Measurements from ENCODE around the gene AP2A1.

AP2A1 gene

DNA sequence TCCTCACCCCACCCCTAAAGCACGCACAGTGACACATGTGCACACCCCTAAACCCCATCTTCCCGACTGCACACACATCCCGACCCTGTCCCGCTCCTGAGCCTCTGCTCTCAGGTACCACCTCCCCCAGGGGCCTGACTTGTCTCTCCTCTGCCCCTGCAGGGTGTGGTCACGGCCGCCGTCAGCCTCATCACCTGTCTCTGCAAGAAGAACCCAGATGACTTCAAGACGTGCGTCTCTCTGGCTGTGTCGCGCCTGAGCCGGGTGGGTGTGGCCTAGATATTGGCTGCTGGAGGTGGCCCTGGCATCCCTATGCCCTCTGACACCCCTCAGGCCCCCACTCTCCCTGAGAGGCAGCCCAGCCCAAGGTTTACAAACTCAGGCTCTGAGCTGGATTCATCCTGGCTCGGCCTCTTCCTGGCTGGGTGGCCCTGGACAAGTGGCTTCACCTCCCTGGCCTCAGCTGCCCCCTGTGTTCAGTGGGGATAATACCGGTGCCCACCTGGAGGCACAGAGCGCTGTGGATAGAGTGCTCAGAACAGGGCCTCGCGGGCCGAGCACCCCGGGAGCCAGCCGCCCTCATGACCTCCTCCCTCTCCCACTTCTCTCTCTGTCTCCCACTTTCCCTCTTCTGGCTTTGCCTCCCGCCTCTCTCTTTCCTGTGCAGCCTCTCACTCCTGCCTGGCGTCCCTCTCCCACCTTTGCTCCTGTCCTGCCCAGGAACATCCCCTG is 26.2 kb downstream of the AP2A1 start:
- DNase-seq (ENCODE audit: low read depth in 2 of 2) = no peak

DNA sequence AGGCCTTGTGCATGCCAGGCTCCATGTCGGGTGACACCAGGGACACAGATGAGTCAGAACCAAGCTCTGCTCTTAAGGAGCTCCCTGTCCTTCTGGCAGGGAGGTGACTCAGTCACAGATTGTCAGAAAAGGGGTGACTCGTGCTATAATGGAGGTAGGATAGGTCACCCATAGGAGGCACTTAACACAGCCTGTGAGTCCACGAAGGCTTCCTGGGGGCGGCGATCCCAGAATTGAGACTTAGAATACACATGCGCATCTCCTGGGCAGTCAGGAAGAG is 26.7 kb downstream of the AP2A1 start:
- peak in 1 of 2 donors; percentile 13 for DNase-seq (ENCODE audit: low read depth in 2 of 2)

GRCh38 chr19:49795615-49796014 is 28.8 kb downstream of the AP2A1 start:
- no peak for DNase-seq (ENCODE audit: low read depth in 2 of 2)

DNA sequence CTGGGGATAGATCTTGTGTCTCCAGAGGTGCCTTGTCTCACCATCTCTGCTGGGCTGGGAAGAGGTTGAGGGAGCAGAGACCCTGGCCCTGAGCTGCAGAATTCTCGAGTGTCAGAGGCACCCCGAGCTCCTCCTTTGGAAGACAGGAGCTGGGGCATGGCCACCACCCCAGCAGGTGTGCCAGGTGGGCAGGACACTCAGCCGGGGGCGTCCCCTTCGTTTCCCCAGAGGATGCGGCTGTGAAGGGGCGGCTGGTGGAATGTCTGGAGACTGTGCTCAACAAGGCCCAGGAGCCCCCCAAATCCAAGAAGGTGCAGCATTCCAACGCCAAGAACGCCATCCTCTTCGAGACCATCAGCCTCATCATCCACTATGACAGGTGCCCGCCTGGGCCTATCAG is 31.8 kb downstream of the AP2A1 start:
- no peak for DNase-seq (ENCODE audit: low read depth in 2 of 2)

GRCh38 chr19:49799271-49799797 is 32.5 kb downstream of the AP2A1 start:
- DNase-seq (ENCODE audit: low read depth in 2 of 2) = no peak

- DNase-seq (ENCODE audit: low read depth in 2 of 2) = no peak
Measured at GRCh38 chr19:49799798-49800376, 33.1 kb downstream of the AP2A1 start.

- DNase-seq (ENCODE audit: low read depth in 2 of 2) = no peak
Measured at GRCh38 chr19:49800771-49801170, 34.0 kb downstream of the AP2A1 start.

GRCh38 chr19:49801401-49801888 is 34.6 kb downstream of the AP2A1 start:
- DNase-seq (ENCODE audit: low read depth in 2 of 2) = no peak

DNA sequence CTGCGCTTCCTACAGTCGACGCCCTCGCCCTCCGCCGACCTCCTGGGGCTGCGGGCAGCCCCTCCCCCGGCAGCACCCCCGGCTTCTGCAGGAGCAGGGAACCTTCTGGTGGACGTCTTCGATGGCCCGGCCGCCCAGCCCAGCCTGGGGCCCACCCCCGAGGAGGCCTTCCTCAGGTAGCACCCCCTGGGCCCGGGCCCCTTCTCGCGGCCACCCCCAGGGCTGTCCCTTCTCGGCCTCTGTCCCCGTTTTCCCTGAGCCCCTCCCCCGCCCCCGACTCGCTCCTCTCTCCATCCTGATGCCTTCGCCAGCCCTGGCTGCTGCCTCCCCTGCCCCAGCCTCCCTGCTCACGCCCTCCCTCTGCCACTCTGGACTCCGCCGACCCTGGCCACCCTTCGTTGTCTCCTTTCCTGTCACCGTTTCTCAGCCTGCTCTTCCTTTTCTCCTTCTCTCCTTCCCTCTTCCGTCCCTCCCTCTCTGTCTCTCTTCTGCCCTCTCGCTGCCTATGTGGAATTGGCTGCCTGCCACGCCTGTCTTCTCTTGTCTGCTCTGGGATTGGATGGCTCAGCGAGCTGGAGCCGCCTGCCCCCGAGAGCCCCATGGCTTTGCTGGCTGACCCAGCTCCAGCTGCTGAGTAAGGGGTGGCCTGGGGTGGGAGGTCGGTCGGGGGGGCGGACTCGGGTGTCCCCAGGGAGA is 35.3 kb downstream of the AP2A1 start:
- DNase-seq (ENCODE audit: low read depth in 2 of 2) = no peak

DNA sequence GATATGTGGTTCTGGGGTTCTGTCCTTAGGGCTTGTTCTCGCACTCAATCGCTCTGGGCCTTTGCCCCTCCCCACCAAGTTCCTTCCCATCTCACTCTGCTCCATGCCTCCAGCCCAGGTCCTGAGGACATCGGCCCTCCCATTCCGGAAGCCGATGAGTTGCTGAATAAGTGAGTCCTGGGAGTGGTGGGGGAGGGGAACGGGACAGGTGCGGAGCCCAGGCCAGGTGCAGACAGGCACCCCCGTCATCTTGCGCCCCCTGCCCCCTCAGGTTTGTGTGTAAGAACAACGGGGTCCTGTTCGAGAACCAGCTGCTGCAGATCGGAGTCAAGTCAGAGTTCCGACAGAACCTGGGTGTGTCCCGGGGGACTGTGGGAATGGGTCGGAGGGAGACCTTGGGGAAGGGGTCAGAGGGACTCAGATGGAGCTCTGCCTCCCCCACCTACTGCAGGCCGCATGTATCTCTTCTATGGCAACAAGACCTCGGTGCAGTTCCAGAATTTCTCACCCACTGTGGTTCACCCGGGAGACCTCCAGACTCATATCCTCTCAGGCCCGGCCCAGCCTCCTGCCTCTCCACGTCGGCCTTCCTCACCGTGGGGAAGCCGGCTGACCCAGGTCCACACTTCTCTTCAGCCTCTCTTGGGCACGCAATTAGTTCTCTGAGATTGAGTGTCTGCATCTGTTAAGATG is 36.2 kb downstream of the AP2A1 start:
- no peak for DNase-seq (ENCODE audit: low read depth in 2 of 2)

GRCh38 chr19:49803529-49803856 is 36.7 kb downstream of the AP2A1 start:
- DNase-seq (ENCODE audit: low read depth in 2 of 2) = no peak

GRCh38 chr19:49805822-49806619 is 39.2 kb downstream of the AP2A1 start:
- DNase-seq (ENCODE audit: low read depth in 2 of 2) = no peak

GRCh38 chr19:49806620-49806959 is 39.8 kb downstream of the AP2A1 start:
- DNase-seq (ENCODE audit: low read depth in 2 of 2) = no peak

GRCh38 chr19:49807058-49807903 is 40.5 kb downstream of the AP2A1 start:
- DNase-seq (ENCODE audit: low read depth in 2 of 2) = no peak

- DNase-seq (ENCODE audit: low read depth in 2 of 2) = no peak
Measured at GRCh38 chr19:49807904-49808675, 41.3 kb downstream of the AP2A1 start.

GRCh38 chr19:49808711-49809159 is 41.9 kb downstream of the AP2A1 start:
- DNase-seq (ENCODE audit: low read depth in 2 of 2) = peak; percentile 78 to 84

GRCh38 chr19:49809160-49809940 is 42.5 kb downstream of the AP2A1 start:
- peak; percentile 26 to 30 for DNase-seq (ENCODE audit: low read depth in 2 of 2)

- no peak for DNase-seq (ENCODE audit: low read depth in 2 of 2)
Measured at GRCh38 chr19:49809941-49810389, 43.2 kb downstream of the AP2A1 start.

DNA sequence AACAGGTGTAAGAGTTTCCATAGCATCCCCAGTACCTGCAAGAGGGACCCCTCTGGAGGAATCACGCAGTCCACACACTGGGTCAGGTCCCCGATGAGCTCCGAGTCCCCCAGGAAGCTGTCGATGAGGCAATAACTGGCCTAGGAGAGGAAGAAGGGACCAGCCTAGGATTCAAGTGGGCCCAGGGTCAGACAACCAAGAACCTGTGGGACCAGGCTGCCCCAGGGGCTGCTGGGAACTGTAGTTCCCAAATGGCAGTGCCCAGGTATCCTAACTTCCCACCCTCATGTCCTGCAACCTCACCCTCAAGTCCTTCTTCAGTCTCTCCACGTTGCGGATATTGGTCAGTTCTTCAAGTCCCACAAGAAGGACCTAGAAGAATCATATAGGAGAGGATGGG is 44.5 kb downstream of the AP2A1 start:
- DNase-seq (ENCODE audit: low read depth in 2 of 2) = no peak
